Thoracic aorta (tissue), 2 donors: ENCODE data around the gene CD226. TPM values are rescaled to one million over a fixed set of nuclear protein-coding genes. Genes with fewer than 3 reads are reported as not detected.

Source experiments
- ATAC-seq: fragments of 150-250 bp; one replicate; pipeline ENCODE4 v1.8.0; 2017; ENCODE audit warnings: low read depth; ENCODE audit not compliant: insufficient number of reproducible peaks, low FRiP score
- DNase-seq: peaks from one replicate; pipeline ENCODE4 v3.0.0-alpha.2; 2020; ENCODE audit warnings: low spot score
- H3K27ac ChIP-seq, 2 donors: fragments of 200-600 bp; sonication (generic); 1 replicate in 1 of 2; 2 replicates in 1 of 2; pipeline ENCODE4 v1.5.1; 2016; ENCODE audit warnings: mild to moderate bottlenecking in 2 of 2, moderate library complexity in 2 of 2
- H3K27me3 ChIP-seq: fragments of 200-600 bp; sonication (generic); replicated peaks from 2 replicates; pipeline ENCODE4 v1.6.0; 2016; ENCODE audit warnings: mild to moderate bottlenecking; ENCODE audit not compliant: insufficient read depth
- H3K36me3 ChIP-seq: fragments of 200-600 bp; sonication (generic); one replicate; pipeline ENCODE4 v1.5.1; 2016
- H3K4me1 ChIP-seq, 2 donors: fragments of 200-600 bp; sonication (generic); 1 replicate in 1 of 2; 2 replicates in 1 of 2; pipeline versions ENCODE4 v1.5.1 to v1.6.0; 2016; ENCODE audit warnings: low read depth in 2 of 2, mild to moderate bottlenecking in 1 of 2; ENCODE audit not compliant: control insufficient read depth in 1 of 2
- H3K4me3 ChIP-seq: fragments of 200-600 bp; sonication (generic); 2 replicates; pipeline ENCODE4 v1.5.1; 2016; ENCODE audit warnings: mild to moderate bottlenecking
- H3K9me3 ChIP-seq: fragments of 200-600 bp; sonication (generic); 2 replicates; pipeline ENCODE4 v1.5.1; 2016
- CTCF ChIP-seq: fragments of 200-600 bp; sonication (generic); IDR thresholded peaks from one replicate; pipeline ENCODE4 v1.5.1; 2019; ENCODE audit warnings: antibody characterized with exemption
- total RNA-seq, 2 donors: library from RNA; depleted of rRNA; stranded (reverse); fragments of >200 nt; gene quantifications; one replicate each; pipeline versions ENCODE4 v1.1.0 to v1.2.3, GENCODE V29; 2016

The CD226 gene
- total RNA-seq, 2 donors from 2014 or later = 0.68 to 3.7 TPM

GRCh38 chr18:69949538-69949936, 1.9 kb upstream of the CD226 start:
- Histone ChIP-seq H3K36me3 (no peaks in the 10 kb centered on the region), H3K27ac (no peak overlapping the region), H3K9me3 (no peaks in the 10 kb centered on the region), H3K27me3 (no peaks in the 10 kb centered on the region), H3K4me3 (peak overlapping the region; percentile 49), H3K4me1 (peaks cover 4 to 9% of the 10 kb centered on the region in 2 donors)
- DNase-seq = no peak
- no peak for TF ChIP-seq CTCF
- no peak for ATAC-seq

- Histone ChIP-seq H3K9me3 (no peaks in the 10 kb centered on the region), H3K27me3 (no peaks in the 10 kb centered on the region), H3K4me1 (peaks cover 4 to 9% of the 10 kb centered on the region in 2 donors), H3K4me3 (peak overlapping the region; percentile 49), H3K27ac (peak overlapping the region; percentile 12 to 18), H3K36me3 (no peaks in the 10 kb centered on the region)
- TF ChIP-seq CTCF = no peak
- peak; percentile 78 for ATAC-seq
- DNase-seq = peak; percentile 26
Observed at GRCh38 chr18:69948919-69949537, 1.4 kb upstream of the CD226 start.

DNA sequence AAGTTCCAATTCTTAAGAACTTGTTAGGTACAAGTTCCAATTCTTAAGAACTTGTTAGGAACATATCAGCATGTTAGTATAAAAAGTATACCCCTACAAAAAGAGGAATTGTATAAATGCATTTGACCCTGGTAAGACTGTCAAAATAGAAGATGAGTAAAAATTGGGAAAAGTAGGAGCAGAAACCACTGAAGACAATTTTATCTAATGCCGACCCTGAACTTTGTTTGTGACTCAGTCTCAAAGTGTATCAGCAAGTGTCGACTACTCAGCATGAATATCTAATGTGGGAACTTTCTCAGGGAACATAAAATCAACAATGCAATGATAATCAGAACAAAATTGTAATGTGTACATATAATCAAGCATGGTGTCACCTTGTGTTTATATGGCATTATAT, 583 bp upstream of the CD226 start:
- H3K36me3 ChIP-seq = no peaks in the 10 kb centered on the region
- H3K9me3 ChIP-seq = no peaks in the 10 kb centered on the region
- peak overlapping the region; percentile 12 to 18 for H3K27ac ChIP-seq
- no peak for TF ChIP-seq CTCF
- ATAC-seq = no peak
- no peaks in the 10 kb centered on the region for H3K27me3 ChIP-seq
- H3K4me1 ChIP-seq = peaks cover 4 to 9% of the 10 kb centered on the region in 2 donors
- DNase-seq = no peak
- H3K4me3 ChIP-seq = no peak overlapping the region

DNA sequence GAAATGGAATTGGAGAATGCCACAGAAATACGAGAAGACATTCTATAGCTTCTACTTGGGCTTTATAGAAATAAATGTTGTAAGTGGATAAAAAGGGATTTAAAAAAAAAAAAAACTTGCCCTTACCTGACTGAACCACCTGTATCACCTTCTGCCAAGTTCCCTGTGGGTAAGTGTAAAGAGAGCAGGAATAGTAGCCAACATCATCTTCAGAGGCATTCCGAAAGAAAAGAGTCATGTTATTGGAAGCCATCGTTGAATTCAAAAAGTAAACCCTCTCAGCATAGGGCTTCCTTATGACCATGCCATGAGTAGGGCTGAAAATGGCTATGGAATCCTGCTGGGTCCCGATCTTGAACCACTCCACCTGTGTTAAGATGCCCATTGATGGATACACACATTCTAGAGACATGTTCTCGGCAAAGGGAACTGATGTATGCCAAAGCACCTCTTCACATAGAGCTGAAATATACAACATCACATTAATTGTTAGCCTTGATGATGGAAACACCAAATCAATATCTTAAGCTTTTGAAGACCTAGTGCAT, 991 bp downstream of the CD226 start:
- H3K36me3 ChIP-seq = no peaks in the 10 kb centered on the region
- H3K4me1 ChIP-seq = peaks cover 4 to 9% of the 10 kb centered on the region in 2 donors
- ATAC-seq (no peak), DNase-seq (no peak)
- no peak overlapping the region for H3K4me3 ChIP-seq
- no peak overlapping the region for H3K27ac ChIP-seq
- no peaks in the 10 kb centered on the region for H3K9me3 ChIP-seq
- TF ChIP-seq CTCF = no peak
- no peaks in the 10 kb centered on the region for H3K27me3 ChIP-seq

DNA sequence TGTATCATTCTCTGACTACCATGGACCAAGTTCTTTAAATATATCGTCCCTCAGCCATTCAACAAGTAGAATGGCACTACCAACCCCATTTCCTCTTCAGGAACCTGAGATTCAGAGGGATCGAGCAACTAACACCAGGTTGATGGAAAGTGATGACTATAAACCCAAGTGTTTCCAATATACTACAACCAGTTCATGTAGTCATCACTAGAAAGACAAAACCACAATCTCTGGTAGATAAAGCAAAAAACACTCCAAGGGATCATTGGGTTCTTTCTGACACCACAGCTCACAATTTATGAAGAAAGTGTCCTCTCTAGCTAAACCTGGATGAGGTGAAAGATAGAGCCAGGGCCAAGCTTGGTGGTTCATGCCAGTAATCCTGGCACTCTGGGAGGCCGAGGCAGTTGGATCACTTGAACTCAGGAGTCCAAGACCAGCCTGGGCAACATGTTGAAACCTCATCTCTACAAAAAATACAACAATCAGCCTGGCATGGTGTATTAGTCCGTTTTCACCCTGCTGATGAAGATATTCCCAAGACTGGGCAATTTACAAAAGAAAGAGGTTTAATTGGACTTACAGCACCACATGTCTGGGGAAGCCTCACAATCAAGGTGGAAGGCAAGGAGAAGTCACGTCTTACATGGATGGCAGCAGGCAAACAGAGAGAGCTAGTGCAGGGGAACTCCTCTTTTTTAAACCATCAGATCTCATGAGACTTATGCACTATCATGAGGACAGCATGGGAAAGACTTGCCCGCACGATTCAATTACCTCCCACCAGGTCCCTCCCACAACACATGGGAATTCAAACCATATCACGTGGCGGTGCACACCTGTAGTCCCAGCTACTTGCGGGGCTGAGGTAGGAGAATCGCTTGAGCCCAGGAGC, 2.2 kb downstream of the CD226 start:
- Histone ChIP-seq H3K4me1 (peaks cover 0 to 5% of the 10 kb centered on the region in 2 donors), H3K4me3 (no peak overlapping the region), H3K9me3 (no peaks in the 10 kb centered on the region), H3K27ac (no peak overlapping the region), H3K36me3 (no peaks in the 10 kb centered on the region), H3K27me3 (no peaks in the 10 kb centered on the region)
- no peak for DNase-seq
- no peak for ATAC-seq
- no peak for TF ChIP-seq CTCF
